SK-MEL-5 (cell line): ENCODE results near the gene LAMC1. TPM values are rescaled to one million over a fixed set of nuclear protein-coding genes. Genes with fewer than 3 reads are reported as not detected.

Source experiments
- DNase-seq: peaks from one replicate; pipeline ENCODE4 v3.0.0-alpha.2; 2016; ENCODE audit warnings: low read depth, low spot score
- in situ Hi-C: cut with HindIII; loops from 2 replicates; pipeline ENCODE4 v1.10.0; 2016; ENCODE audit warnings: low sequenced_read_pairs, high pct_unique_total_duplicates, low pct_unique_long_range_greater_than_20kb
- total RNA-seq: library from RNA; depleted of rRNA; stranded (reverse); fragments of >200 nt; shearing (Covaris generic); gene quantifications from 2 replicates; pipeline ENCODE4 v1.2.3, GENCODE V29; 2014

Gene LAMC1
- total RNA-seq, 1 experiment from 2014 or later: 114 TPM

DNA sequence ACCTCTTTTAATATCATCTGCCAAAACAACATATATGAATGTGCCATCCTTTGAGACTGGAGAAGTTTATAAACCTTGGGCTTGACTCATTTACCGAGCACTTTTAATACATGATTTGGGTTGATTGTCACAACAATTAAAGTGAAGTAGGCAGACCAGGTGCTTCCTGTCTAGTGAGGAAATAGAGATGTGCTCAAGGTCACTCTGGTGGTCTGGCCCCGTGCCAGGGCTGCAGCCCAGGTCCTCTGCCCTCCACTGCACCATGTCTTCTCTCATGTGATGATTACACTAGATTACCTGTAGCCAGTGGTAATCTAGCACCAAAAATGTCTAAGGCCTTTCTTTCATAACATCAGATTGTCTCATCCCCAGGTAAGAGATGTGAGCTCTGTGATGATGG is 101.0 kb downstream of the LAMC1 start:
- no peak for DNase-seq
- in situ Hi-C loops: no loop called here

GRCh38 chr1:183125279-183125999 is 102.2 kb downstream of the LAMC1 start:
- no peak for DNase-seq
- in situ Hi-C loops: loop anchor here (25.0 kb wide), 1 partner anchor 112 kb away; no protein-coding TSS in a partner anchor

- DNase-seq: no peak
- in situ Hi-C loops: loop anchor here (25.0 kb wide), 1 partner anchor 111 kb away; no protein-coding TSS in a partner anchor
Observed at GRCh38 chr1:183126000-183126366, 102.8 kb downstream of the LAMC1 start.

- no peak for DNase-seq
- in situ Hi-C loops: loop anchor here (25.0 kb wide), 1 partner anchor 111 kb away; no protein-coding TSS in a partner anchor
Observed at GRCh38 chr1:183126528-183126927, 103.3 kb downstream of the LAMC1 start.

GRCh38 chr1:183129921-183130690 is 106.9 kb downstream of the LAMC1 start:
- in situ Hi-C loops: loop anchor here (25.0 kb wide), 1 partner anchor 107 kb away; no protein-coding TSS in a partner anchor
- no peak for DNase-seq

DNA sequence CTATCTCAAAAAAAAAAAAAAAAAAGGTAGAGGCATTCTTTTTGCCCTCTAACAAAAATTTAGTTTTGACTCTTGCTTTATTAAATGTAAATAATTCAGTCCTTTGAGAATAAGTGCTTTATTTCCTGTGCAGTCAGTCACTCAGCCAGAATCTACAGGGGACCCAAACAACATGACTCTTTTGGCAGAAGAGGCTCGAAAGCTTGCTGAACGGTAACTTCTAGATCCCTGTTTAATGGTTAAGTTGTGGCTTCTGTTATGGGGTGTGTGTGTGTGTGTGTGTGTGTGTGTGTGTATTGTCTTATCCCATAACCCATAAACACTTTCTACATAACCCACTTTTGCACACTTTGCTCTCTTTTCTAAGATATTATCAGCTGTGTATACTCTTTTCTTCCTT is 107.9 kb downstream of the LAMC1 start:
- in situ Hi-C loops: loop anchor here (25.0 kb wide), 1 partner anchor 106 kb away; no protein-coding TSS in a partner anchor

DNA sequence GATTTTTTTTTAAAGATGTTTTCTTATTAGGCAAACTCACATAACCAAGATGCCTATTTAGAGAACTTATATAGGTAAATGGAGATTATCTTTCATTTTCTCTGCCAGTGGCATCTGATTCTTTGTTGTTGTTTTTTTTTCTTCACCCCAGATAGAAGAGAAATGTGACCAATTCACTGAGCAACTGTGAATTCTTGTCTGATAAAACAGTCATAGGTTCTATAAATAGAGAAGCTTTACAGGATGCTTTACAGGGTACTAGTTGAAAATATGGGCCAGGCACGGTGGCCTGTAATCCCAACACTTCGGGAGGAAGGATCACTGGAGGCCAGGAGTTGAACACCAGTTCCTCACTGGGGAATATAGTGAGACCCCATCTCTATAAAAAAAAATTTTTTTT is 112.1 kb downstream of the LAMC1 start:
- no peak for DNase-seq
- in situ Hi-C loops: loop anchor here (25.0 kb wide), 1 partner anchor 102 kb away; no protein-coding TSS in a partner anchor

More for the DNA sequence above, 107.9 kb downstream of the LAMC1 start:
- no peak for DNase-seq

DNA sequence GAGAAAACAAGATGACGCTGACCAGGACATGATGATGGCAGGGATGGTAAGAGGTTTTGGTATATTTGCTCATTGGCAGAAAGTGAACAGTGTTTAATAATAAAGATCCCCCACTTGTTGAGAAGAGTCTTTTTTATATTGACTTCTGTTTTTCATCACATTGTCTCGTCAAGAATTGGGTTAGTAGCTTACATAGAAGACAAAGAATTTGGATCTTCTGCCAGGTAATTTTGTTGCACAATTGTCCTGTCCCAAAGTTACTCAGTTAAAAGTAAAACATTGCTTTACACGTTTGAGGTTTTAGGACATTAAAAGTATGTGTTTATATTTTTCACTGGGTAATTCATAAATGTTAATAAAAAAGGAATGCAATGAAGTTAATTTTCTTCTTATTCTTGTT is 114.6 kb downstream of the LAMC1 start:
- in situ Hi-C loops: loop anchor here (25.0 kb wide), 1 partner anchor 100 kb away; no protein-coding TSS in a partner anchor
- DNase-seq: no peak

- DNase-seq: no peak
- in situ Hi-C loops: loop anchor here (25.0 kb wide), 1 partner anchor 99 kb away; no protein-coding TSS in a partner anchor
Observed at GRCh38 chr1:183138301-183138700, 115.1 kb downstream of the LAMC1 start.

GRCh38 chr1:183139281-183139942 is 116.2 kb downstream of the LAMC1 start:
- in situ Hi-C loops: loop anchor here (25.0 kb wide), 1 partner anchor 98 kb away; no protein-coding TSS in a partner anchor
- no peak for DNase-seq

GRCh38 chr1:183140633-183141032 is 117.4 kb downstream of the LAMC1 start:
- no peak for DNase-seq
- in situ Hi-C loops: loop anchor here (25.0 kb wide), 1 partner anchor 97 kb away; no protein-coding TSS in a partner anchor

DNA sequence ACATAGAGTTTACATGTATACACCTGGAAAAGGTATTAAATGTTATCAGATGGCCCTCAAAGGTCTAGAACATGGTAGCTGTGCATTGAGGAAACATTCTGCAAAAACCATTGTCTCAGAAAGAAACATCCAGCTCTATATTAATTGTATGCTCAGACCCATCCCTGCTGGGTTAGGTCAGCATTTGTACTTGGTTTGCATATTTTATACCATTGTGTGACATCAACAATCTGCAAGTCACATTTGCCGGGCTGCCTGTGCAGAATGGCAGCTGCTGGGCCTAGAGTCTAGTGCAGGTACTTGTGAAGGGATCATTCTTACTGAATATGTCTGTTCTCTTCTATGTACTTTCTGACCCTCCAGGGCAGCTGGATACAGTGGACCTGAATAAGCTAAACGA is 119.0 kb downstream of the LAMC1 start:
- in situ Hi-C loops: loop anchor here (25.0 kb wide), 1 partner anchor 95 kb away; no protein-coding TSS in a partner anchor

GRCh38 chr1:183143576-183144315 is 120.5 kb downstream of the LAMC1 start:
- DNase-seq: no peak
- in situ Hi-C loops: loop anchor here (25.0 kb wide), 1 partner anchor 94 kb away; no protein-coding TSS in a partner anchor

More for the DNA sequence above, 119.0 kb downstream of the LAMC1 start:
- no peak for DNase-seq

DNA sequence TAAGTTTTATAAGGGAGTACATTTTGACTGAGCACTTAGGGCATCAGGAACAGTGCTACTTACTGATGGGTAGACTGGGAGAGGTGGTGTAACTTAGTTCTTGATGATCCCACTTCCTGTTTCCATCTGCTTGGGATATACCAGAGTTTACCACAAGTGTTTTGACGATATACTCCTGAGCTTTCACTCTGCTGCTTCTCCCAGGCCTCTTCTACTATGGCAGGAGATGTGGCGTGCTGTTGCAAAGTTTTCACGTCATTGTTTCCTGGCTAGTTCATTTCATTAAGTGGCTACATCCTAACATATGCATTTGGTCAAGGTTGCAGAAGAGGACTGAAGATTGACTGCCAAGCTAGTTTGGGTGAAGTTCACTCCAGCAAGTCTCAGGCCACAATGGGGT is 121.5 kb downstream of the LAMC1 start:
- in situ Hi-C loops: loop anchor here (25.0 kb wide), 1 partner anchor 93 kb away; no protein-coding TSS in a partner anchor
- no peak for DNase-seq

DNA sequence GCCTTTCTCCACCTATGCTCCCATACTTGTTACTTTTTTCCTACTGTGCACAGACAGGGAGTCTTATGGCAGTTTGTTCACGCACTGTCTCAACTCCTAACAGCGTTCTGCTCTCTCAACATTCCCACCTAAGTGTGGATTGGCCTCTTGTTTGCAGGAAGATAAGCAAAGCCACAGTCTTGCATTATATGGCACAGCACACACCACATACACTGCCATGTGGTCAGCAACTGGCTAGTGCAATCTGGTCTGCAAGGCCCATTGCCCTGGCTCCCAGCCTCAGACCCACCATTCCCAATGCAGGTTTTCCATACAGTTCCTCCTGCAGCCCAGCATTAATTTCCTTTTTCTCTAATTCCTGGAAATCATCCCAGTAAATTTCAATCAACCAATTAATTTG is 124.5 kb downstream of the LAMC1 start:
- DNase-seq: no peak
- in situ Hi-C loops: loop anchor here (25.0 kb wide), 1 partner anchor 90 kb away; no protein-coding TSS in a partner anchor

- no peak for DNase-seq
- in situ Hi-C loops: loop anchor here (25.0 kb wide), 1 partner anchor 89 kb away; no protein-coding TSS in a partner anchor
Observed at GRCh38 chr1:183148599-183148998, 125.4 kb downstream of the LAMC1 start.

- DNase-seq: no peak
- in situ Hi-C loops: loop anchor here (25.0 kb wide), 1 partner anchor 88 kb away; no protein-coding TSS in a partner anchor
Observed at GRCh38 chr1:183149273-183149672, 126.1 kb downstream of the LAMC1 start.
